Suprapubic skin (tissue), 3 donors: ENCODE data around the gene WSCD1.

Source experiments
- EP300 ChIP-seq: sonication (generic); formaldehyde crosslinking; IDR thresholded peaks from one replicate; pipeline ENCODE4 v1.6.1; 2017; ENCODE audit warnings: antibody characterized with exemption
- POLR2A ChIP-seq, 2 donors: fragments of 450-650 bp; IDR thresholded peaks; one replicate each; pipeline ENCODE4 v1.6.1; 2017; ENCODE audit warnings: antibody characterized with exemption in 2 of 2, mild to moderate bottlenecking in 2 of 2, moderate library complexity in 2 of 2
- TF ChIP-seq, protein P1 (sequence below), 2 donors: fragments of 200-600 bp in 1 of 2; fragments of 450-650 bp in 1 of 2; sonication (generic) in 1 of 2; IDR thresholded peaks; one replicate each; pipeline ENCODE4 v1.5.1; 2016 to 2019; ENCODE audit warnings: antibody characterized with exemption in 2 of 2, mild to moderate bottlenecking in 1 of 2, moderate library complexity in 1 of 2

DNA sequence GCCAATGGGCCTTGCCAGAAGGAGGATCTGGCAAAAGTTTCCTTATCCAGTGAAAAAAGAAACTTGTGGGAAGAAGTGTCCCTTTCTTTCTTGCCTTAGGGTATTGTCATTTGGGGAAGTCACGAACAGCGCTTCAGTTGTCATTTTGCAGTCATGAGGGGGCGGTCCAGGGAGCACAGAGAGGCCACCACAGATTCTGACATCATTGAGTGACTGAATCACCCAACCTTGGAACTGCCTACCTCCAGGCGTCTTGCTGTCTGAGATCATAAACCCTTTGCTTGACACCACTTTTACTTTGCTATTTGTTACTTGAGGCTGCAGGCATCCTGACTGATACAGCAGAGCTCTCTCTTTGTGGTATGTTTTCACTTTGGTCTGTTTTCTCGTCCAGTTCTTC lies 3.1 kb upstream of the WSCD1 start:
- TF ChIP-seq, protein P1, sequence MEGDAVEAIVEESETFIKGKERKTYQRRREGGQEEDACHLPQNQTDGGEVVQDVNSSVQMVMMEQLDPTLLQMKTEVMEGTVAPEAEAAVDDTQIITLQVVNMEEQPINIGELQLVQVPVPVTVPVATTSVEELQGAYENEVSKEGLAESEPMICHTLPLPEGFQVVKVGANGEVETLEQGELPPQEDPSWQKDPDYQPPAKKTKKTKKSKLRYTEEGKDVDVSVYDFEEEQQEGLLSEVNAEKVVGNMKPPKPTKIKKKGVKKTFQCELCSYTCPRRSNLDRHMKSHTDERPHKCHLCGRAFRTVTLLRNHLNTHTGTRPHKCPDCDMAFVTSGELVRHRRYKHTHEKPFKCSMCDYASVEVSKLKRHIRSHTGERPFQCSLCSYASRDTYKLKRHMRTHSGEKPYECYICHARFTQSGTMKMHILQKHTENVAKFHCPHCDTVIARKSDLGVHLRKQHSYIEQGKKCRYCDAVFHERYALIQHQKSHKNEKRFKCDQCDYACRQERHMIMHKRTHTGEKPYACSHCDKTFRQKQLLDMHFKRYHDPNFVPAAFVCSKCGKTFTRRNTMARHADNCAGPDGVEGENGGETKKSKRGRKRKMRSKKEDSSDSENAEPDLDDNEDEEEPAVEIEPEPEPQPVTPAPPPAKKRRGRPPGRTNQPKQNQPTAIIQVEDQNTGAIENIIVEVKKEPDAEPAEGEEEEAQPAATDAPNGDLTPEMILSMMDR (IDR thresholded peaks at IDR 0.05) = no peak
- no peak for TF ChIP-seq EP300
- TF ChIP-seq POLR2A (IDR thresholded peaks at IDR 0.05) = no peak
